WI38 (cell line): ENCODE data around the gene ARID1B.

Source experiments
- H3K4me3 ChIP-seq: 2 replicates; pipeline ENCODE4 v1.5.1; 2011; ENCODE audit warnings: low read depth, mild to moderate bottlenecking, control low read depth, low read length
- TF ChIP-seq, protein P1 (sequence below): IDR thresholded peaks from 2 replicates; pipeline ENCODE4 v1.5.1; 2012; ENCODE audit warnings: low read depth, mild to moderate bottlenecking, control low read depth, low read length

Gene ARID1B

DNA sequence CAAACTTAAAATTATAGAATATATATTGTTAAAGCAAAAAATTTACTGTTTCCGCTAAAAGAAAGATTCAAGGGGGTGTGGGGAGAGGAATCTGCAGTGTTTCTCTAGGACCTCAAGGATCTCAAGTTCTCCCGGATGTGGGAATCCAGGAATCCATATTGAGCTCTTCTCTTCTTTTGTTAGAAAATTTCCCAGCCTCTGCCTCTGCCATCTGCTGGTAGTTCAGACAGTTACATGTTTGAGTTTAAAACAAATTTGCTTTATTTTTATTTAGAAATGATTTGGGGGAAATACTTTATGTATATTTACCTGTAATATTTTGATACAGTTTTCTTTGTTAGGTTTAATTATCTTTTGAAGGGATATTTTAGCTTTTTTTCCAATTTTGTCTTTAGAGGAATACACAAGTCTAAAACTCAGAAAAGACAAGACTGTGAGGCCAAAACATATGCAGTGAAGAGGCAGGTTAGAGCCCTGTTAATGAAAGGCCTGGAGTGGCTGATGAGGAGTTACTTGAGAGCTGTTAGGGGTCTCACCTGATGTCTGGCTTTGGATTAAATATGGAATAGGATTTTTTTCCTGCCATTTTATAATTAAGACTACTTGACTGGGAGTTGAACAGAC, 268.8 kb downstream of the ARID1B start:
- TF ChIP-seq, protein P1, sequence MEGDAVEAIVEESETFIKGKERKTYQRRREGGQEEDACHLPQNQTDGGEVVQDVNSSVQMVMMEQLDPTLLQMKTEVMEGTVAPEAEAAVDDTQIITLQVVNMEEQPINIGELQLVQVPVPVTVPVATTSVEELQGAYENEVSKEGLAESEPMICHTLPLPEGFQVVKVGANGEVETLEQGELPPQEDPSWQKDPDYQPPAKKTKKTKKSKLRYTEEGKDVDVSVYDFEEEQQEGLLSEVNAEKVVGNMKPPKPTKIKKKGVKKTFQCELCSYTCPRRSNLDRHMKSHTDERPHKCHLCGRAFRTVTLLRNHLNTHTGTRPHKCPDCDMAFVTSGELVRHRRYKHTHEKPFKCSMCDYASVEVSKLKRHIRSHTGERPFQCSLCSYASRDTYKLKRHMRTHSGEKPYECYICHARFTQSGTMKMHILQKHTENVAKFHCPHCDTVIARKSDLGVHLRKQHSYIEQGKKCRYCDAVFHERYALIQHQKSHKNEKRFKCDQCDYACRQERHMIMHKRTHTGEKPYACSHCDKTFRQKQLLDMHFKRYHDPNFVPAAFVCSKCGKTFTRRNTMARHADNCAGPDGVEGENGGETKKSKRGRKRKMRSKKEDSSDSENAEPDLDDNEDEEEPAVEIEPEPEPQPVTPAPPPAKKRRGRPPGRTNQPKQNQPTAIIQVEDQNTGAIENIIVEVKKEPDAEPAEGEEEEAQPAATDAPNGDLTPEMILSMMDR: peak; percentile 49
- no peak overlapping the region for H3K4me3 ChIP-seq

DNA sequence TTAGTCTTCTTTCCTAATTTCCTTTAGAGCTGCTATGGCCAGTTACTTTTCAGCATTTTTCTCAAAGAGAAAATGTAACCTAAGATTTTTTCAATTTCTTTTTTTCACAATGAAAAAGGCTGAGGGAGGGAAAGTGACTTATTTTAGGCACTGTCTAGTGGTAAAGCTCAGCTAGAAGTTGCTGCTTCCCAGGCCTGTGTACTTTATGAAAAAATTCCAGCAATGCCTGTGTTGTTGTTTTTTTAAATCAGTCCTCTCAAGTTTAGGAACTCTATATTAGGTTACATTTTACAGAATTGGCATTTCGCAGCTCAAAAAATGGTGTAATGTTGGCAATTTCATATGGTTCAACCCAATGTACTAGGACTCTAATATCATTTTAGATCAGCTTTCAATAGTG, 269.6 kb downstream of the ARID1B start:
- TF ChIP-seq, protein P1: no peak
- no peak overlapping the region for H3K4me3 ChIP-seq

DNA sequence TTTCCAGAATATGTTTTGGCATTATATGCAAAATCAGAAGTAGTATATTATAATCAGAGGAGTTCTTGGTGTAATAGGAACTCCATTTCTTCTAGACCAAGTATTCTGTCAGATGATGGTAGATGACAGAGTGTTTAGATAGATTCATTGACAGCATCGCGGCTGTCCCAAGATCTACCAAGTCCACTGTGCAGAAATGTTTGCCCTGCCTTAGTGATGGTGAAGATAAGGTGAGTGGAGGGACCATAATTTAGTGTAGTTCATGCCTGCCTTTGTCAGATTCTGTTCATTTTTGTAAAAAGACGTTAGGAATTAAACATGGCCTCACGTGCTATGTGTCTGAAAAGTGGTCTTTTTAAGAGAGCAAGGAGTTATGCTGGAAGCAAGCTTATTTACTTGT, 270.1 kb downstream of the ARID1B start:
- no peak overlapping the region for H3K4me3 ChIP-seq
- TF ChIP-seq, protein P1: no peak

DNA sequence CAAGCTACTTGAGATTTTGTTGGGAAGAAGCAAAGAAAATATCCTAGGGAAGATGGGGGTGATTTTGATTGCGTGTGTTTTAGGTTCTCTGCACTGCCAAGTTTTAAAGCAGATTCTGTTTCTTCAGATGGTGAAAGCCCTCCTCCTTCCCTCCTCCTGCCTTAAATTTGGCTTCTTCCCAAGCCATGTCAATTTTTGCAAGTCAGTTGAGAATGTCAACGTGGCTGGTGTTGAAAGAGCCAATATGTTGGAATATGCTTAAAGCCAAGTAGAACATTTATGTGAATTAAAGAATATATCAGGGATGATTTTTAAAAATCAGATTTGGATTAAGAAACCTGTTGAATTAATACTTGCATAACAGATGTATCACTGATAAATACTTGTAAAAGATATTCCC, 270.8 kb downstream of the ARID1B start:
- TF ChIP-seq, protein P1: no peak
- no peak overlapping the region for H3K4me3 ChIP-seq

DNA sequence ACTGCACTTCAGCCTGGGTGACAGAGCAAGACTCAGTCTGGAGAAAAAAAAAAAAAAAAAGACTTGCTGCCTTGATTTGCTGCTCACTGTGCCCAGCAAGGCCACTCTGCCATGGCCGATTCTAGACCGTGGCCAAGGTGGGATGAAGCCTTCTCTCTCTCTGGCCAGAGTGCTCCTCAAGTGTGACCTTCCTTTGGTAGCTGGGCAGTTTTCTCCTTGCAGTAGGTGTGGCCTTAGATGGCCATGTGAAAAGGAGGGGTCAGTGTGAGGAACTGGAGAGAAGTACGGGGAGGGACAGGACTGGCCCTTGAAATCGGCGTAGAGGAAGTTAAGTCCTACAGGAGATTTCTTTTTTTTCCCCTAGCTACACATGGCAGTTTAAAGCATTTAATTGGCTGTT, 272.0 kb downstream of the ARID1B start:
- TF ChIP-seq, protein P1: no peak

DNA sequence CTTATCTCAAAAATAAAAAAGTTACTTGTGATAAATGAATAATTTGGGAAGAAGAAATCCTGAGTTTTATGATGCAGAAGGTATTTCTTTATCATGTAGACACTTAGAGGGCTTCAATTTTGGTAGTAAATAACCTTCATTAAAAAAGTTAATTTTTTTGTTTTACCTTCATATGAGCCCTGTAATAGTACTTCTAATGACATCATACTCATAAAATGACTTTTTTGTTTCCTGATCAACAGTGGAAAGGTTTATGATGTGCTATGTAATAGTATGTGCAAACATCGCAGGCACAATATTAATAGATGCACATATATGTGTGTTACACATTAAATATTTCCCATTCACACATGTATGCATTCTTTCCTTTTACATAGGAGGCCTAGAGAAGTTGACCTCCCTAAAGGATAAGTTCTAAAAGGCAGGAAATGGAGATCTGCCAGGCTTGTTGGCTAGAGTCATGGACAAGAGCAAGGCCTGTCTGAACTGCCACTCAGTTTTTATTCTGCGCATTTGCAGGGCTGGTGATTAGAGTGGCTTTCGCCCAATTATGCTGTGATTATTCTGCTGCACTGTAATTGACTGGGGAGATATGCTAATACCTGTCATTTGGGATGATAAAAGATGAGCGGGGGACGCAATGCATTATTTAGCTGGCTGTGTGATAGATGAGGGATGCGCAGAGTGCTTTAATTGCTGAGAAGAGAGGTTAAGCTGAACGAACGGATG, 273.5 kb downstream of the ARID1B start:
- TF ChIP-seq, protein P1: no peak
- H3K4me3 ChIP-seq: no peak overlapping the region

More for the DNA sequence above, 272.0 kb downstream of the ARID1B start:
- H3K4me3 ChIP-seq: no peak overlapping the region

DNA sequence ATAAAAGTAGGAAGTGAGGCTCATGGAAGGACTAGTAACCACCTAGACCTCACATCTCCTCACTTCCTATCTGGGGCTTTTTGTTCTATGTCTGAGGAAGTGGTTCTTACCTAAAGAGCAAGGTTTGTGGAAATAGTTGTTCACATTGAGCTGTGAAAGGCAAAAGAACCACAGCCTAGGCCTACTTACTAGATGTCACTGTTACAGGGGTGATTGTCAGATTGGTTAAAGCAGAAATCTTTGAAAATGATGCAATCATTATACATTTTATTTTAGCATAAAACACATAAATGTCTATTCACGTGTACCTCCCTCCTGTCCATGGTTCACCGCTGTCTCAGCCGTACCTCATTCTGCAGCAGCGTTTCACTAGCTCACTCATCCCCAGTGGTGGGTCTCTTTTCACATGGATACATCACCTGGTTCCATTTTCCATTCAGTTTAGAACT, 277.4 kb downstream of the ARID1B start:
- TF ChIP-seq, protein P1: no peak
- H3K4me3 ChIP-seq: no peak overlapping the region
